ENCODE data around the gene TMEM91.
A peak's percentile ranks its signal among the peaks of the same experiment; 100 is the strongest.

Gene TMEM91

DNA sequence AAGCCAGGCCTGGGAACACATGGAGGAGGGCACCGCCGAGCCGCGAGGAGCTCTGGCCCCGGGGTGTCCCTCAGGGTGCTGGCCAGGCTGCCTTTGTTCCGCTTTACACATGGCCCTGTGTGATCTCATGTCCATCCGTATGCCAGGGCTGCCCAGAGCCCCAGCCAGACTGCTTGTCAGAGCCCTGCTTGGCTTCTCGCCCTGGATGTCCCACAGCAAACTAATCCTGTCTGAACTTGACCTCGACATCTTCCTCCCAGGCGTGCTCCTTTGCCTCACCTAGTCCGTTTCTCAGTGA, 35.6 kb downstream of the TMEM91 start:
- no peak for DNase-seq (ENCODE audit: low spot score)

DNA sequence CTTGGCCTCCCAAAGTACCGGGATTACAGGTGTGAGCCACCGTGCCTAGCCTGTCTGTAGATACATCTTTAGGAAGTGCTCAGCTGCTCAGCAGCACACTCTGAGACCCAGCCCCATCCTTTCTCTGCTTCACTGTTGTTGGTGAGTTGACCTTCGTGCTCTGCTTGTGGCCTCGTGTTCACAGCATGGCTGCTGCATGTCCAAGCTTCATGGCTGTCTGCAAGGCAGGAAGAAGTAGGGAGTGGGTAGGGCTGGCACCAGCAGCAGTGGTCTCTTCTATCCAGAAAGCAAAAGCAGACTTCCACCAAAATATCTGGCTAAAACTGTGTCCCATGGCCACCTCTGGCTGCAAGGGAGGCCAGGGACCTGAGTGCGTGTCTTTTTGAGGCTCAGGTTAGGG, 36.6 kb downstream of the TMEM91 start:
- no peak for DNase-seq (ENCODE audit: low spot score)

DNA sequence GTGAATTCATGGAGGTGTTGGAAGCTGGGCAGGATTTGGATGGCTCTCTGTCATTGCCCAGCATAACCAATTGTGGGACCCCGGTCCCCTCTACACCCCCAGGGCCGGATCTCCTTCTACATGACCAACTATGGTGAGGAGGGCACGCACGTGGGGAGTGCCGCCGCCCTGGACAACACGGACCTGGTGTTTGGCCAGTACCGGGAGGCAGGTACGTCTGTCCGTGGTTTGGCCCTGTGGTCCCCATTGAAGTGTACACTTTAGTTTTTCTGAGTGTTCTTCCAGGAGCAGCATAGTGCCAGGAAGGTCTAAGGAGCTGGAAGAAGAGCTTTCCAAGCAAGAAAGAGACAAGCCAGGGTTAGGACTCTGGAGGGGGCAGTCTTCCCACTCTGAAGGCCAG, 37.6 kb downstream of the TMEM91 start:
- no peak for DNase-seq (ENCODE audit: low spot score)

DNA sequence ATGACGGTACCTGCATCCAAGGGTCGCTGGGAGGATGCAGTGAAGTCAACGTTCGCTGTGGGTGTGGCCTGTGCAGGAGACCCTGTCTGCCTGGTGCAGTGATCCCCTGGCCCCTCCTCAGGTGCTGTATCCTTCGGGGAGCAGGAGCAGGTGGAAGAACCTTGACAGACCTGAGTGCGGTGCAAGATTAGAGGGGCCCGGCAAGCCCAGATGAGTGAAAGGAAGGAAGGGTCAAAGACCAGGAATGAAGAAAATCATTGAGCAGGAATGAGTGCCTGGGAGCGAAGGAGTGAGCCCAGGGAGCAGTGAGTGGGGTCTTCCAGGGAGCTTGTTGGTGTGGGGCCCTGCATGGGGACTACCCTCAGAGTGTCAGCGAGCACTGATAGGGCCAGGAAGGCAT, 38.1 kb downstream of the TMEM91 start:
- DNase-seq (ENCODE audit: low spot score) = no peak

DNA sequence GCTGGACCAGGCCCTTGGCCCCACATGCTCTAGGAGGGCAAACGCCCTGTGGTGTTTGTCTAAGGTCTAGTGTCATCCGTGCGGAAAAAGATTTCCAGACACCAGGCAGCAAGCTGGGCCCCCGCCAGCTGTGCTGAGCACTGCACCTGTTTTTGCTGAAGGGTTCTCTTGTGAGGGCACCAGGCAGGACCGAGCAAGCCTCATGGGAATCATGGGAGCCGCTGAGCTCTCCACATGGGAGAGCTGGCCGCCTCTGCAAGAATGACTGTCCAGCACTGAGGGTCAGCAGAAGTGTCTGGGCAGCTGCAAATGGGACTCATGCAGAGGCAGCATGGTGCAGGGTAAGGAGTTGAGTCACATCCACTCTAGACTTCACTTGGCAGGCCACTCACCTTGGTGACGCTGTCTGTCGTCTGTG, 38.8 kb downstream of the TMEM91 start:
- DNase-seq (ENCODE audit: low spot score) = no peak

DNA sequence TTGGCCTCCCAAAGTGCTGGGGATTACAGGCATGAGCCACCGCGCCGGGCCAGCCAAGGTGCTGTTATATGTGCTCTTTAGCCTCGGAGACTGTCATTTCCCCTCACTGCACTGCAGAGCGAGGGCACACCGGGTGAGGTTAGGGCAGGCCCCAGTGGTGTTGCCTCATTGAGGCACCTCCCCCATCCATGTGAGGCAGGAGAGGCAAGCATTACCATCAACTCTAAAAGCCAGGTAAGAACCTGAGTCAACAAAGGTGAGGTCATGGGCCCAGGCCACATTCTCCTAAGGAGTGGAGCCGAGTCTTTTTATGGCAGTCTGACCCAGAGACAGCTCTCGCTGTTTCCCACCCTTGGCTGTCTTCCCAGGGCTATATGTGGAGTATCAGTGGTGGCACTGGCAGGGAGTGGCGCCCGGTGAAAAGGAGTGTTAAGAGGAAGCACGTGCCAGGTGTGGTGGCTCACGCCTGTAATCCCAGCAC, 39.9 kb downstream of the TMEM91 start:
- no peak for DNase-seq (ENCODE audit: low spot score)

DNA sequence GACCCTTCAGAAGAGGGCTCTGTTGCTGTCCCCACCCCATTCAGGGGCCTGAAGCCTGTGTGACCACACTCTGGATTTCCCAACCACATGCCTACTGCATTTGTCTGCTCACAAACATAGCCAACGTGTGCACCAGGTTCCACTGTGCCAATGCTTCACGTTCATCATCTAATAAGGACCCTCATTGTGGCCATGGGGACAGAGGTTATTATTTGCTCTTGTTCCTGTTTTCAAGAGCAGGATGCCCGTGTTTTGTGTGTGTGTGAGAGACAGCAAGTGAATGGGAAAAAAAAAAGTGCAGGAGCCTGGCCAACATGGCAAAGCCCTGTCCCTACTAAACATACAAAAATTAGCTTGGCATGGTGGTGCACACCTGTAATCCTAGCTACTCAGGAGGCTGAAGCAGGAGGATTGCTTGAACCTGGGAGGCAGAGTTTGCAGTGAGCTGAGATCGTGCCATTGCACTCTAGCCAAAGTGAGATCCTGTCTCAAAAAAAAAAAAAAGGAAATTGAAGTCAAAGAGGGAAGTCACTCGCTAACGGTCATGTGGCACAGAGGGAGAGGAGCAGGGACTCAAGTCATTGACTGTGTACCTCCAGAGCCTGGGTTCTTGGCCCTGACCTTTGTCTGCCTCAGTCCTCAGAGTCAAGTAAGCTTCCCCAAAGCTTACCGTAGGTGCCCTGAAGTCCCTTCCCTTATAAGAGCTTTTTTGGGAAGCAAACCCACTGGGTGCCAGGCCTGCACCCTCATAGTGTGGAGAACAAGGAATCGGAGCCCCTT, 44.0 kb downstream of the TMEM91 start:
- no peak for DNase-seq (ENCODE audit: low spot score)

DNA sequence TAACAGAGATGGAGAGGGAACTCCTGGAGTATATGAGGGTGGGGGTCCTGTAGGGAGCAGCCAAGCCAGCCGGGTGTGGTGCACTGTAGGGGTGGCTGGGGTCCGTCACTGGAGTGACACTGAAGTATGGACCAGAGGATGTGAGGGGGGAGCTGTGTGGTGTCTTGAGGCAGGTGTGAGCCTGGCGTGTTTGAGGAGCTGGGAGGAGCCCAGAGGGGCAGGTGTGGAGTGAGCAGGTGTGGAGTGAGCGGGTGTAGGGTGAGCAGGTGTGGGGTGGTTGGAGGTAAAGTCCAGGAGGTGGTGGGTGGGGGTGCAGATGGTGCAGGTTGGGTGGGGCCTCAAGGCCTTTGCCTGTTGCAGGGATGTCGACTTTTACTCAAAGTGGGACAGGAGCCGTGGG, 45.0 kb downstream of the TMEM91 start:
- DNase-seq (ENCODE audit: low spot score) = no peak

DNA sequence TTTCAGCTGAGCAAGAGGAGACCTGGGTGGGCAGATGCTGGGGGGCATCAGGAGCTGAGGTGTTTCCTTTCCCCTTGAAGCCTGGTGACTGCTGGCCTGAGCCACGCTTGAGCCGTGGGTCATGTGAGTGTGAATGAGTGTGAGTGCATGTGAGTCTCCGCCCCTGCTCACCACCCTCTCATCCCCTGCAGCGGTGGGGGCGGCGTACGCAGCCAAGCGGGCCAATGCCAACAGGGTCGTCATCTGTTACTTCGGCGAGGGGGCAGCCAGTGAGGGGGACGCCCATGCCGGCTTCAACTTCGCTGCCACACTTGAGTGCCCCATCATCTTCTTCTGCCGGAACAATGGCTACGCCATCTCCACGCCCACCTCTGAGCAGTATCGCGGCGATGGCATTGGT, 45.6 kb downstream of the TMEM91 start:
- DNase-seq (ENCODE audit: low spot score) = no peak

DNA sequence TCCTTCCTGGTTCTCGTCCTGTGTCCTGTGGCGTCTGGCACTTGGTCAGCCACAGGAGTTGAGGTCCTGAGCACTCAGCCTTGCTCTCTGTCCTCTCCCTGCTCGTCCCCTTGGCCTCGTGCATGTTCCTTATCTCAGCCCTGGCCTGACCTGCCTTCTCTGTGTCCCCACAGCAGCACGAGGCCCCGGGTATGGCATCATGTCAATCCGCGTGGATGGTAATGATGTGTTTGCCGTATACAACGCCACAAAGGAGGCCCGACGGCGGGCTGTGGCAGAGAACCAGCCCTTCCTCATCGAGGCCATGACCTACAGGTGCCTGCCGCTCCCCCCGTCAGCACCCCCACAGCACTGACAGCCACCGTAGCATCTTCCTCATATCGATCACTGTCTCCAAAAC, 46.1 kb downstream of the TMEM91 start:
- no peak for DNase-seq (ENCODE audit: low spot score)

DNA sequence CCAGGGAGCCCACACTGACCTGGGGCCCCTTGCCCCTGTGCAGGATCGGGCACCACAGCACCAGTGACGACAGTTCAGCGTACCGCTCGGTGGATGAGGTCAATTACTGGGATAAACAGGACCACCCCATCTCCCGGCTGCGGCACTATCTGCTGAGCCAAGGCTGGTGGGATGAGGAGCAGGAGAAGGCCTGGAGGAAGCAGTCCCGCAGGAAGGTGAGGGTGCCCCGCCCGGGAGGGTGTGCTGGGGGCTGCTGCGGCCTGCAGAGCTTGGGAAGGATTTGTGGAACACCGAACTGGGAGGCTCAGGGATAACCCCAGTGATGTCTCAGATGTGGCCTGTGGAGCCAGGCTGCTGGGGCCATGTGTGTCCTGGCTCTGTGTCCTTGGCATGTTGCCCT, 46.6 kb downstream of the TMEM91 start:
- no peak for DNase-seq (ENCODE audit: low spot score)

DNA sequence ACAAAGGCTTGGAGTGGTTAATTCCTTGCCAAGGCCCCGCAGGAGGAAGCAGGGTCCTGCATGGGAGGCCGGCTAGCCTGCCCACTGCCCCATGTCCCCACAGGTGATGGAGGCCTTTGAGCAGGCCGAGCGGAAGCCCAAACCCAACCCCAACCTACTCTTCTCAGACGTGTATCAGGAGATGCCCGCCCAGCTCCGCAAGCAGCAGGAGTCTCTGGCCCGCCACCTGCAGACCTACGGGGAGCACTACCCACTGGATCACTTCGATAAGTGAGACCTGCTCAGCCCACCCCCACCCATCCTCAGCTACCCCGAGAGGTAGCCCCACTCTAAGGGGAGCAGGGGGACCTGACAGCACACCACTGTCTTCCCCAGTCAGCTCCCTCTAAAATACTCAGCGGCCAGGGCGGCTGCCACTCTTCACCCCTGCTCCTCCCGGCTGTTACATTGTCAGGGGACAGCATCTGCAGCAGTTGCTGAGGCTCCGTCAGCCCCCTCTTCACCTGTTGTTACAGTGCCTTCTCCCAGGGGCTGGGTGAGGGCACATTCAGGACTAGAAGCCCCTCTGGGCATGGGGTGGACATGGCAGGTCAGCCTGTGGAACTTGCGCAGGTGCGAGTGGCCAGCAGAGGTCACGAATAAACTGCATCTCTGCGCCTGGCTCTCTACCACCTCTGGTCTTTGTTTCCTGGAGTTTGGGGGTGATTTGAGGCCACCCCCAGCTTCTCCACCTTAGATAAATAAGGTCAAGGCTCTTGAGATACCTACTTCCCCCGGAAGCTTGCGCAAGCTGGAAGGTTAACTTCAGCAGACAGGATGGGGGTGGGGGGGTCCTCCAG, 48.2 kb downstream of the TMEM91 start:
- DNase-seq (ENCODE audit: low spot score) = no peak

DNA sequence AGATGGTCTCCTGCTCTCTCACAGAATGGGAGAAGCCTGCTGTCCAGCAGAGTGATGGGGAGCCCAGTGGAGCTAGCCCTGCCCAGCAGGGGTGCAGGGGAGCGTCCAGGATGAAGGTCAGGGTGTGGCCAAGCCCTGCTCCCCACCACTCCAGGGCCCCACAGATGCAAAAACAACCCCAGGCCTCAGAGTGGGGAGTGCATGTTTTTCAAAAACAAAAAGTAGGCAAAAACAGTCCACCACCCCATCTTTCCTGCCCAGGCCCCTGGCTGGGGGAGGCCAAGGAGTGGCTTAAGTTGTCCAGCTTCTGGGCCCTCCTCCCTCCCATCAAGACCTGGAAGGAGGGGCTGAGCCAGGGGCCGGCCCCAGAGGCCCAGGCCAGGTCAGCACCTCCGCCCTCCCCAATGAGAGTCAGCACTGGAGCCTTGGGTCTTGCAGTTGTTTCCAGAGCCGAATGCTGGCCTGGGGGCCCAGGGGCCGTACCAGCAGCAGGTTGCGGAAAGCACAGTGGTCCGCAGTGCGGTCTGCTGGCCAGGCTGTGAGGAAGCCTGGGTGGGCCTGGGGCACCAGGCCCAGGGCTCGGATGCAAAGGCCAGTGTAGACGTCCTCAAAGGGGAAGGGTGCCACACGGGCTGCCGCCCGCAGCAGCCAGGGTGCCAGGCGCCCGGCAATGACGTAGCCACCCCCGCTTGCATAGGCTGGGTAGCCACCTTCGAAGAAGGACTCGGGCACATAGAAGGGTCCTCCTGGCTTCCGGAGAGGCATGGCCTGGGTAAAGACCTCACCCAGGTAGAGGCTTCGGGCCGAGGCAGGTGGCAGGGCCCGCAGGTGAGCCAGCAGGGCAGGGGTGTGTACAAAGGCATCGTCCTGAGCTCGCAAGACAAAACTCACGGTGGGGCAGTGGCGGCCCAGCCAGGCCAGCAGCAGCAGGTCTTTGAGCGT, 49.1 kb downstream of the TMEM91 start:
- no peak for DNase-seq (ENCODE audit: low spot score)

DNA sequence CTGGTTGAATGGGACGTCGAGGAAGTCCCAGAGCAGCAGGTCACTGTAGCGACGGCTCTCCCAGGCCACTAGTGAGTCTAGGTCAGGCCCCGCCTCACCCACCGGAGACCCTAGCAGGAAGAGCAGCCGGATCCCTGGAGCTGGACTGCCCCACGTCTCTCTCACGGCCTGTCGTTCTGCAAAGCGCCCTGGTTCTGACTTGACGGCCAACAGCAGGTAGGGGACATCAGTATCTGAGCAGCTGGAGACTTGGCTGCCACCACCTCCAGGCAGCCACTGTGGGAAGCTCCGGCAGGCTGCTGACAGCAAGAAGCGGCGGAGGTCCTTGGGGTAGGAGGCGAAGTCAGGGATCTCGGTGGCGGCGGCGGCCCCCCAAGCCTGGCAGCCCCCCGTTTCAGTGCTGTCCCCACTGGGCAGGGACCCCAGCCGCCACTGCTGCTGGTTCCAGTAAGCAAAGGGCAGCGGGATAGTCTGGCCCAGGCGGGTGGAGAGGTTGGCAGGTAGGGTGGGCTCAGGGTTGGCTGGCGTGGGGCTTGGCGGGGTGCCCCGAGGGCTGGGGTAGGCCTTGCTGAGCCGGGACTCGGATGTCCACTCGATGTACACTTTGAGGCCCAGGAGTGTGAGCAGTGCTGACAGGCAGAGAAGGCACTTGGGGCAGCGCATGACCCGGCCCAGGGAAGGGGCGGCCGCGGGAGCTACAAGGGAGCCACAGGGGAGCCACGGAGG, 49.9 kb downstream of the TMEM91 start:
- DNase-seq (ENCODE audit: low spot score) = no peak

DNA sequence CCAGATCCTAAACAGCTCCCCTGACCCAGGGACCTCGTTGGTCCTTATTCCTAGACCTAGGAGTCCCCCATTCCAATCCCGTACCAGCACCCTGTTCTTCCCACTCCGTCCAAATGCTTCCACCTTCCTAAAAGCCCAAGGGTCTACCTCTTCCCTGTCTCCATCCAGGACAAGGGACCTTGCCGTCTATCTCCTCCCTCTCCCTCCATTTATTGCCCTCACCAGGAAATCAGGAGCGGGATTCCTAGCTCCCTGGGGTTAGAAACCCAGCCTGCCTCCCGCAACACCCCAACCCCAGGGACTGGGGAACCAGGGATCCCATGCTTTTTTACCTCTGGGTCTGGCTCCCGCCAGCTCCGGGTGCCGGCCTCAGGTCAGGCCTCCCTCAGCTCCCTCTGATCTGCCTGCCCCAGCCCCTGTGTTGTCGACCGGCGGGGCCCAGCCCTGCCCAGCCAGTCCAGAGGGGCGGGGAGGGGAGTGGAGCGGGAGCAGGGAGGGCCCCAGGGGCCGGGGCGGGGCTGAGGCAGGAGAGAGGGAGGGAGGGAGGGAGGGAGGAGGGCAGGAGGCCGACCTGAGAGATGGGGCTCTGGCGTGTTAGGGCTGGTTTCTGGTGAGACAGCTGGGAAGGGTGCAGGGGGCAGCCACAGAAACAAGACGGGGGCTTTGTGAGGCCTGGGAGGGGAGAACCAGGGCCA, 50.8 kb downstream of the TMEM91 start, which contains the start of gene B3GNT8:
Gene B3GNT8, minus strand, starts transcription at position 423 of the 695 bp plus-strand sequence. CDS start 596 bp downstream, outside the sequence.
- DNase-seq (ENCODE audit: low spot score) = peak; percentile 31

DNA sequence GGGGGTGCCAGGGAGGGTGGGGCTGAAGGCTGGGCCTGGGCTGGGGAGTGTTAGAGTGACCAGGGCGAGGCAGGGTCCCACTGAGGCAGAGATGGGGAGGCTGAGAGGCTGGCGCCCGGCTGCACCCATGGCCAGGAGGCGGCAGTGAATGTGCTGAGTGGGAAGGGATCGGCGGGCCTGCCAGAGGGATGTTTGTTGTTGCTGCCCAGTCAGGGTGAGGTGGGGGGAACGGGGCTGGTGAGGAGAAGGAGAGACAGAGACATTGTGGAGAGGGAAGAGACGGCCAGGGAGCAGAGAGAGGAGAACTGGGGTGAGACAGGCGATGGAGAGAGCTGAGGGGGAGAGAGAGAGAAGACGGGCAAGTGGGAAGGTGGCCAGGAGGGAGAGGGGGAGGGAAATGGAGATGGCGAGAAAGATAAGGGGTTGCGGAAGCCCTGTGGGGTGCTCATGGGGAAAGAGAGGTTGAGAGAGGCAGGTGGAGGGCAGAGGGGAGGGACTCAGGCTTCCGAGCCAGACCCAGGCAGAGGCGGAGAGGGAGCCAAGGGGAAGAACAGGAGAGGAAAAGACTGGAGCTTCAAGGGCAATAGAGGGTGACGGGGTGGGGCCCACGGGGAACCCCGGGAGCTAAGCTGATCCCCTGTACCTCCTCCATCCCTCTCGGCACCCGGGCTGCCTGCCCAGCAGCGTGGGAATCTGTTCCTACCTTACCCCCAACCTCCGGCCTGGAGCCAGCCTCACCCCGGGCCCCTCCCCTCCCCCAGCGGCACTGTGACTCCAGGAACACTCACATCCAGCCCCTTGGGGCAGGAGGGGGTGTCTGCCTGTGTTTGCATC, 51.5 kb downstream of the TMEM91 start:
- peak; percentile 37 for DNase-seq (ENCODE audit: low spot score)

DNA sequence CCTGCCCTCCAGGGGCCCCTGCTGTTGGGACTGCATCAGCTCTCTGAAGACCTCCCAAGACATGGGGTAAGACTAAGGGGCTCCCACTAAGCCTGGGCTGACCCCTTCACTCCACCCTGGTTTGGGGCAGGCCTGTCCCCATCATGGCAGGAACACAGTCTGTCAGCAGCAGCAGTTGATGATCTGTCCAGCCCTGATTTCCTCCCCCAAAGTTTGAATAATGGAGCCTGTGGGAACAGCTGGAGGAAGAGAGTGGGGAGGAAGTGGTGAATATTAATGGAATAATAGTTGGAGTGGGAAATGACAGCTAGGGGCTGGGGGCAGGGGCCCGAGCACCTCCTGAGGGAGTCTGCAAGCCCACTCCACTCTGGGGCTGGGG, 52.1 kb downstream of the TMEM91 start:
- no peak for DNase-seq (ENCODE audit: low spot score)

DNA sequence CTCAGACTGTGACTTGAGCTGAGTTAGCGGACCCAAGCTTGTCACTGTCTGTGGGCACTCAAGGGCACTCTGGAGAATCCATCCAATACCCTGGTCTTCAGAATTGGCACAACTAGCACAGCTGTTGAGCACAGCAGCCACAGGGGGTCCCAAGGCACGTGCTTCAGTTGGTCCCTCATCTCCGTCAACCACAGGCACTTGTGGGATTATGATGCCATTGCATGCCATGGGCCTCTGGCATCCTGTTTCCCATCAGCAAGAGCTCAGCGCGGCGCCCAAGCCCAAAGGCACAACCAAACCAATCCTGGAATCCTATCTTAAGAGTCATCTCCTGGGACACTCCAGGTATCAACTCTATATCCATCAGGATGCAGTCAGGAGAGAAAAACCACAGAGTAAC, 54.6 kb downstream of the TMEM91 start:
- no peak for DNase-seq (ENCODE audit: low spot score)

DNA sequence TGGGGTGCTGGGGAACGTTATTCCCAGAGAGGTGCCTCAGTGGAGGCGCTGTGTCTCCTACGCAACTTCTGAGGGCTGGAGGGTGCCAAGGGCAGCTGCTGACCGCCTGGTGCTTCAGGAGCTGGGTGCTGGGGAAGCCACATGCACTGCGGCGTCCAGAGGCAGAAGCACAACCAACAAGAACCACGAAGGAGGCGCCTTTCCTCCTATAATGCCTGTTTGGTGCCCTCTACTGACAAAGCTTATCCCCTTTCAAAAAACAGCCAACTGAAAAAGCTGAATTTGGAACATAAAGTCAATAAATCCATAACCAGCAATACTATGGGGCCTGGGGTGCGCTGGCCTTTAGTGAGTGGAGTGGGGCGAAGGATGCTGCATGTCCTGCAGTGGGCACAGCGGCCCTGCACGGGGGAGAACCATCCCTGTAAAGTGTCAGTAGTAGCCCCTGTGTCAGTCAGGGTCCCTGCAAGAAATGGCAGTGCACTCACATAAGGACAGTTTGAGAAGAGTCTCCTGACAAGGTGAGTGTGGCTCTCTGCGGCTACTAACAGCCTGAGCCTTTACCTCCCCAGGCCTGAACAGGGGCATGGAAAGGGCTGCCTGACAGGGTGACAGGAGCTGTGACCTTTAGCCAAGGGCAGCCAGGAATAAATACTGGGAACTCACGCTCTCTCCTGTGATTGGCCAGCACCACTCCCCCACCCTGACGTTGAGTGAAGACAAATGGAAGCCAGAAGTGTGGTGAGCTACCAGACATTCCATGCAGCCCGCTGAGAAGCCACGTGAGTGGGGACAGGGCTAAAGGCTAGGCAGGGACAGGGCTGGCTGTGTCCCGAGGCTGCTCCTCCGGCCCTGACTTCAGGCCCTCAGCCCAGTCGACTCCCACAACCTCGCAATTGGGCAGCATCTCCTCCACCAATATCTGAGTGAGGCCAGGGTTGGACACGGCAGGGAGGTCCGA, 55.4 kb downstream of the TMEM91 start:
- DNase-seq (ENCODE audit: low spot score) = peak; percentile 21

Measured in CD4-positive, alpha-beta T cell treated with Interleukin-15 for 4 hours (primary cell).